HAP-1 (cell line): ENCODE results near the gene TREML4.

Experiments used
- DNase-seq, 2 experiments: peaks; one replicate each; pipeline ENCODE4 v3.0.0-alpha.2; 2016 to 2020; ENCODE audit warnings: low spot score in 2 of 2
- H3K27me3 ChIP-seq: fragments of 250-450 bp; sonication (Bioruptor Pico); 2 replicates; pipeline ENCODE4 v1.5.1; 2020; ENCODE audit warnings: low read depth, mild to moderate bottlenecking, moderate library complexity
- H3K36me3 ChIP-seq: fragments of 250-450 bp; sonication (Bioruptor Pico); replicated peaks from 2 replicates; pipeline ENCODE4 v1.5.1; 2020; ENCODE audit warnings: mild to moderate bottlenecking
- H3K4me1 ChIP-seq: fragments of 250-450 bp; sonication (Bioruptor Pico); 2 replicates; pipeline ENCODE4 v1.5.1; 2020; ENCODE audit warnings: mild to moderate bottlenecking
- H3K4me3 ChIP-seq: fragments of 250-450 bp; sonication (Bioruptor Pico); 2 replicates; pipeline ENCODE4 v1.5.1; 2020; ENCODE audit warnings: mild to moderate bottlenecking, moderate library complexity
- H3K9me3 ChIP-seq: fragments of 250-450 bp; sonication (Bioruptor Pico); 2 replicates; pipeline ENCODE4 v1.5.1; 2020; ENCODE audit warnings: mild to moderate bottlenecking, moderate library complexity
- in situ Hi-C: fragments of 300-500 bp; cut with MboI; formaldehyde crosslinking; loops from 3 replicates; pipeline ENCODE4 v1.14.3; 2020; ENCODE audit warnings: low sequenced_read_pairs, inconsistent platforms, mixed read lengths

The TREML4 gene

GRCh38 chr6:41252401-41253169 lies 24.4 kb downstream of the TREML4 start:
- H3K4me1 ChIP-seq, result no peaks in the 10 kb centered on the region; the same call in 1 of the 2 replicates

GRCh38 chr6:41255110-41255509 lies 27.0 kb downstream of the TREML4 start:
- no peaks in the 10 kb centered on the region for H3K9me3 ChIP-seq
- in situ Hi-C loops, result no loop called here
- H3K36me3 ChIP-seq, result no peaks in the 10 kb centered on the region
- no peak overlapping the region for H3K4me3 ChIP-seq
- H3K27me3 ChIP-seq, result no peaks in the 10 kb centered on the region
- no peaks in the 10 kb centered on the region; the same call in 1 of the 2 replicates for H3K4me1 ChIP-seq
- no peak for DNase-seq

More at GRCh38 chr6:41252401-41253169, 24.4 kb downstream of the TREML4 start:
- H3K9me3 ChIP-seq, result no peaks in the 10 kb centered on the region
- H3K27me3 ChIP-seq, result no peaks in the 10 kb centered on the region
- DNase-seq, result no peak
- no peaks in the 10 kb centered on the region for H3K36me3 ChIP-seq
- in situ Hi-C loops, result no loop called here
- H3K4me3 ChIP-seq, result no peak overlapping the region

GRCh38 chr6:41255638-41256246 lies 27.6 kb downstream of the TREML4 start:
- H3K36me3 ChIP-seq, result no peaks in the 10 kb centered on the region
- H3K27me3 ChIP-seq, result no peaks in the 10 kb centered on the region
- in situ Hi-C loops, result no loop called here
- H3K4me3 ChIP-seq, result no peak overlapping the region
- DNase-seq, result no peak
- no peaks in the 10 kb centered on the region for H3K9me3 ChIP-seq
- no peaks in the 10 kb centered on the region; the same call in 1 of the 2 replicates for H3K4me1 ChIP-seq

GRCh38 chr6:41256383-41256782 lies 28.2 kb downstream of the TREML4 start:
- H3K36me3 ChIP-seq, result no peaks in the 10 kb centered on the region
- H3K27me3 ChIP-seq, result no peaks in the 10 kb centered on the region
- H3K4me1 ChIP-seq, result no peaks in the 10 kb centered on the region; the same call in 1 of the 2 replicates
- no peaks in the 10 kb centered on the region for H3K9me3 ChIP-seq
- no peak overlapping the region for H3K4me3 ChIP-seq
- in situ Hi-C loops, result no loop called here
- no peak for DNase-seq

GRCh38 chr6:41257369-41258195 lies 29.4 kb downstream of the TREML4 start:
- in situ Hi-C loops, result no loop called here
- no peaks in the 10 kb centered on the region; the same call in 1 of the 2 replicates for H3K4me1 ChIP-seq
- no peaks in the 10 kb centered on the region for H3K27me3 ChIP-seq
- no peaks in the 10 kb centered on the region for H3K9me3 ChIP-seq
- DNase-seq, result peak in 1 of 2 experiments; percentile 21
- no peak overlapping the region for H3K4me3 ChIP-seq
- H3K36me3 ChIP-seq, result no peaks in the 10 kb centered on the region

- Histone ChIP-seq H3K4me3 (no peak overlapping the region), H3K27me3 (no peaks in the 10 kb centered on the region), H3K36me3 (no peaks in the 10 kb centered on the region), H3K4me1 (no peaks in the 10 kb centered on the region; the same call in 1 of the 2 replicates), H3K9me3 (no peaks in the 10 kb centered on the region)
- no peak for DNase-seq
- in situ Hi-C loops, result no loop called here
These were observed 30.0 kb downstream of the TREML4 start for GRCh38 chr6:41258196-41258493.

GRCh38 chr6:41262401-41262800 lies 34.3 kb downstream of the TREML4 start:
- no peak overlapping the region for H3K4me3 ChIP-seq
- H3K9me3 ChIP-seq, result no peaks in the 10 kb centered on the region; the same call in 1 of the 2 replicates
- no peaks in the 10 kb centered on the region for H3K36me3 ChIP-seq
- H3K4me1 ChIP-seq, result no peaks in the 10 kb centered on the region; the same call in 1 of the 2 replicates
- DNase-seq, result no peak
- in situ Hi-C loops, result no loop called here
- no peaks in the 10 kb centered on the region for H3K27me3 ChIP-seq

- Histone ChIP-seq H3K36me3 (no peaks in the 10 kb centered on the region), H3K4me3 (no peak overlapping the region), H3K4me1 (no peaks in the 10 kb centered on the region), H3K9me3 (no peaks in the 10 kb centered on the region; the same call in 1 of the 2 replicates), H3K27me3 (no peaks in the 10 kb centered on the region)
- in situ Hi-C loops, result no loop called here
- no peak for DNase-seq
These were observed 35.1 kb downstream of the TREML4 start for GRCh38 chr6:41263267-41263666.

GRCh38 chr6:41266541-41266940 lies 38.4 kb downstream of the TREML4 start:
- in situ Hi-C loops, result no loop called here
- no peak overlapping the region for H3K4me3 ChIP-seq
- no peaks in the 10 kb centered on the region for H3K4me1 ChIP-seq
- no peaks in the 10 kb centered on the region for H3K27me3 ChIP-seq
- no peaks in the 10 kb centered on the region; the same call in 1 of the 2 replicates for H3K9me3 ChIP-seq
- no peaks in the 10 kb centered on the region for H3K36me3 ChIP-seq
- DNase-seq, result no peak

- no peaks in the 10 kb centered on the region for H3K4me1 ChIP-seq
- in situ Hi-C loops, result no loop called here
These were observed 40.3 kb downstream of the TREML4 start for GRCh38 chr6:41268478-41268877.

GRCh38 chr6:41269166-41269565 lies 41.0 kb downstream of the TREML4 start:
- Histone ChIP-seq H3K27me3 (no peaks in the 10 kb centered on the region), H3K4me3 (no peak overlapping the region), H3K9me3 (no peaks in the 10 kb centered on the region), H3K4me1 (no peaks in the 10 kb centered on the region), H3K36me3 (no peaks in the 10 kb centered on the region)
- in situ Hi-C loops, result no loop called here
- no peak for DNase-seq

More at GRCh38 chr6:41268478-41268877, 40.3 kb downstream of the TREML4 start:
- H3K4me3 ChIP-seq, result no peak overlapping the region
- no peaks in the 10 kb centered on the region for H3K27me3 ChIP-seq
- no peak for DNase-seq
- no peaks in the 10 kb centered on the region for H3K9me3 ChIP-seq
- H3K36me3 ChIP-seq, result no peaks in the 10 kb centered on the region

GRCh38 chr6:41269716-41270115 lies 41.6 kb downstream of the TREML4 start:
- Histone ChIP-seq H3K4me3 (no peak overlapping the region), H3K36me3 (no peaks in the 10 kb centered on the region), H3K4me1 (no peaks in the 10 kb centered on the region), H3K27me3 (no peaks in the 10 kb centered on the region), H3K9me3 (no peaks in the 10 kb centered on the region)
- in situ Hi-C loops, result no loop called here
- DNase-seq, result no peak

- Histone ChIP-seq H3K9me3 (no peaks in the 10 kb centered on the region), H3K36me3 (no peaks in the 10 kb centered on the region), H3K4me1 (no peaks in the 10 kb centered on the region), H3K27me3 (no peaks in the 10 kb centered on the region; the same call in 1 of the 2 replicates), H3K4me3 (no peak overlapping the region)
- DNase-seq, result no peak
- in situ Hi-C loops, result no loop called here
These were observed 43.8 kb downstream of the TREML4 start for GRCh38 chr6:41271901-41272395.
